Urothelium cell line (cell line): ENCODE measurements around the gene SYCE3.

Experiments used
- DNase-seq: peaks from one replicate; pipeline ENCODE4 v3.0.0; 2011; ENCODE audit warnings: low spot score, mixed read lengths
- FAIRE-seq: peaks from 2 replicates; lab custom pipeline; 2011; peaks lifted over from hg19 to GRCh38; lab: Jason Lieb, UNC

SYCE3 gene

DNA sequence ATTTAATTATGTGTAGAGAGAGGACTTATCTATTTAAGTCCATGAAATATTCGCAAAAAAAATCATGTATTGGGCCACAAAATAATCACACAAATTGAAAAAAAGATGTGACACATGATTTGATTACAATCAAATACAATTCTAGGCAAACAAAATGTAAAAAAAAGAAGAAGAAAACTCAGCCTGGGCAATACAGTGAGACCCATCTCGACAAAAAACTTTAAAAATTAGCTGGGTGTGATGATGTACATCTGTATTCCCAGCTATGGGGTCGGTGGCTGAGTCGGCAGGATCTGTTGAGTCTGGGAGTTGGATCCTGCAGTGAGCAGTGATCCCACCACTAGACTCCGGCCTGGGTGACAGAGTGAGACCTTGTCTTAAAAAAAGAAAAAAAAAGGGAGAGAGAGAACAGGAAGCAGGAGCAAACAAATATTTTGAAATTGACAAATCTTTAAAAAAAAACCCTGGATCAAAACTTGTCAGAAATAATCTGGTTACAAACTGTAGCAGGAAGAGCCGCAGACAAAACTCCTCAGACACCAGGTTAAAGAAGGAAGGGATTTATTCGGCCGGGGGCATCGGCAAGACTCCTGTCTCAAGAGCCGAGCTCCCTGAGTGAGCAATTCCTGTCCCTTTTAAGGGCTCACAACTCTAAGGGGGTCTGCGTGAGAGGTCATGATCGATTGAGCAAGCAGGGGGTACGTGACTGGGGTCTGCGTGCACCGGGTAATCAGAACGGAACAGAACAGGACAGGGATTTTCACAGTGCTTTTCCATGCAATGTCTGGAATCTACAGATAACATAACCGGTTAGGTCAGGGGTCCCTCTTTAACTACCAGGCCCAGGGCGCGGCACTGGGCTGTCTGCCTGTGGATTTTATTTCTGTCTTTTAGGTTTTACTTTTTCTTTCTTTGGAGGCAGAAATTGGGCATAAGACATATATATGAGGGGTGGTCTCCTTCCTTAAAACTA lies 29.6 kb downstream of the SYCE3 start:
- no peak for DNase-seq
- no peak for FAIRE-seq

DNA sequence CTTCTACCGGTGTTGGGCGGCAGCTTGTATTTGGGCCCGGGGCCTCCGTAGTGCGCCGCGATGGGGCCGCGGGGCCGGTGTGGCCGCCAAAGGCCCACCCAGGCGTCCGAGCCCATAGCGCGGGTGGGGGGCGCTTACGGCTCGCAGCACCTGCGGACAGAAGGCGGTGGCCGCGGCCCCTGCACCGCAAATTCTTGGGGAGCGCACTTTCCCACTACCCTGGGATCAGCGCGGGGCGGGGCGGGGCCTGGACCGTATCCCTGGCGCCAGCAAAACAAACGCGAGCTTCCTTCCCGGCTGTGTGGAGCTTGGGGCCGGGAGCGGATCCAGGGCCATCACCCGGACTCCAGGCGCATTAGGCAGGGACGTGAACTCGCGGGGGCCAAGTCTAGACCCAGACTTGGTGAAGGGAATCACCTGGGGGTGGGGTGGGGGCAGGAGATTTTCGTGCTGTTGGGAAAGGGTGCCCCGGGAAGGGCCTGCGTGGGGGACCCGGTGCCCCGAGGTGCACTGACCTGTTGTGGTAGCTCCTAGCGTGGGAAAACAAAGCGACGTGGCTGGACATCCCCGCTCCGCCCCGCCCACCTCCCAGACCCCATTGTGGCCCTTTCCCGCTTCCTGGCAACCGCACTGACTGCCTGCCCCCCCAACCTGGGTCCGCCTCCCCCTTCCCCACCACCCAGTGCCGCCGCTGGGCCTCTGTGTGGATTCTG lies 30.6 kb downstream of the SYCE3 start:
- DNase-seq (no peak), FAIRE-seq (no peak)

DNA sequence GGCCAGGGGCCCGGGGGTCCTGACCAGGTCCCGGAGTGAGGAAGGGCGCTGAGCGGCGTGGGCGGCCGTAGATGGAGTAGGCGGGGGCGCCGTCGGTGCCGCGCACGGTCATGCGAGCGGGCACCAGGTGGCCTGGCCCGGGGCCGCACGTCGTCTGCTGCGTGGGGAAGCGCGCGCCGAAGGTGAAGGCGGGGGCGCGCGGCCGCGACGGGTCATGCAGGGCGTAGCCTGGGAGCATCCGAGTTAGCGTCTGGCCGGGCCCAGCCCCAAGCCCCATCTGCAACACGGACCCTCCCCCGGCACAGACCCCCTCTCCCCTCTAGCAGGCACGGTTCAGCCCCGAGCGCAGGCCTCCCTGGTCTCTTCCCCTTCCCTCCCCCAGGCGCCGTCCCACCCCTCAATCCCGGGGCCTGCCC lies 31.2 kb downstream of the SYCE3 start:
- no peak for FAIRE-seq
- DNase-seq = no peak

DNA sequence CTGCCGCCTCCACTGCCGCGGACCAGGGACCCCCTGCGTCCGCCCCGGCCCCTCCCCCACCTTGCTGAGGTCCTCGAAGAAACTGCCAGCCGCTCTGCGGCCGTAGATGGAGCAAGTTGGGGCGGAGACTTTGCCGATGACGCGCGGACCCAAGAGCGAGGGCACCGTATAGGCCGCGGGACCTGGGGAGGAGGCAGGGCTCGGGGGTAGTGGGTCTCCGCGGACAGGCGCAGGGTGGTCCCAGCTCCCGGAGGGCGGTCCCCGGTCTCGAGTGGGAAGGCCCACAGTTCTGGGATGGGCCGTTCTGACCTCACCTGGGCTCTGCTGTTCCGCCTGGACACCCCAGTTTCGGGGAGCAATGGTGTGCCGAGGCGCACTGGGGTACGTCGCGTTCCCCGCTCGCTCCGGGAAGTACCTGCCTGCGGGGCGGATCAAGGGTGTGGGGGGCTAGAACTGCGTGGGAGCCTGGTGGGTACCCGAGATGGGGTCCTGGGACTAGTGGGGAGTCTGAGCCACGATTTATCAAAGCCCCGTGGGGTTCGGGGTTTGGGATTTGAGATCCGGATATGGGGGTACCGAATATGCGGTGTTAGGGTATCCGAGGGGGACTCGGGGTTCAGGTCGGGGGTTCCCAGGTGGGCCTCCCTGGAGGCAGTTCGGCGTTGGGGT lies 31.7 kb downstream of the SYCE3 start:
- DNase-seq (no peak), FAIRE-seq (no peak)

DNA sequence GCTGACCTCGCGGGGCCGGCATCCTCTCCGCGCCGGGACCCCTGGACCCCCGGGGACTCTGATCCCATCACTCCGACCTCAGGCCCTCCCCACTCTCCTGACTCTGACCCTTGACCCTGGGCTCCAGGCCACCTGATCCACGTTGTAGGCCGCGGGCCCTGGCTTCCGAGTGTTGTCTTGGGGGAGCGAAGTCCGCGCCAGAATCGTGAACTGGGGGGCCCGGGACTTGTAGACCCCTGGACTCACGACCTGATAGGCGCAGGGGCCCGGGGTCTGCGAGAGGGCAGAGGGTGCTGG lies 32.2 kb downstream of the SYCE3 start:
- no peak for DNase-seq
- no peak for FAIRE-seq

DNA sequence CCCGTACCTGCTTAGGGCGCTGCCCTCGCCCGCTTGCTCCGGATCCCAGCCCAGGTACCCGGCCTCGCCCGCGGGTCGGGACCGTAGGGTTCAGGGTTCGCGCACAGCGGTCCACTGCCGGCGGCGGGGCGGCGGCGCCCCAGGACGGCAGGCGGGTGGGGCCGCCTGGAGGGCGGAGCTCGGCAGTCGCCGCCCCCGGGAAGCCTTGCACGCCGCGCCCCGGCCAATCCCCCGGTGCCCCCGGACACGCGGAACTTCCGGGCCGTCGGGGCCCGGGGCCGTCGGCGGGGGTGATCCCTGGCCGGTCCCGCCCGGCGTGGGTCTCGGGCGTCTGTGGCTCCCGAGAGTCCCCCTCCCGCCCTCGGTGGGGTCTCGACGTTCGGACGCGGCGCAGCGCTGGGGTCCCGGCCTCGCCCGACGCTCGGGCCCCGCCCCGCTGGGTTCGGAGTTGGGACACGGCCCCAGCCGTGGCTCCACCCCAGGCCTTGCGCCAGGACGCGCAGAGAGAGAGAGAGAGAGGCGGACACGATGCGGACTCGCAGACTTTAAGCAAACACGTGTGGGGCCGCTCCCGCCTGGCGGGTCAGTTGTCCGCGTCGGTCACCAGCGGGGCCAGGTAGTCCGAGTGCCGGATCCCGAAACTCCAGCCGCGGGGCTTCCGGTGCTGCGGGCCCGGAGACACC lies 32.7 kb downstream of the SYCE3 start, which contains the start of gene TYMP:
TSS of gene TYMP (minus strand) at position 116 of the 683 bp plus-strand sequence. CDS start 303 bp downstream, outside the sequence.
- FAIRE-seq (no peak), DNase-seq (no peak)

DNA sequence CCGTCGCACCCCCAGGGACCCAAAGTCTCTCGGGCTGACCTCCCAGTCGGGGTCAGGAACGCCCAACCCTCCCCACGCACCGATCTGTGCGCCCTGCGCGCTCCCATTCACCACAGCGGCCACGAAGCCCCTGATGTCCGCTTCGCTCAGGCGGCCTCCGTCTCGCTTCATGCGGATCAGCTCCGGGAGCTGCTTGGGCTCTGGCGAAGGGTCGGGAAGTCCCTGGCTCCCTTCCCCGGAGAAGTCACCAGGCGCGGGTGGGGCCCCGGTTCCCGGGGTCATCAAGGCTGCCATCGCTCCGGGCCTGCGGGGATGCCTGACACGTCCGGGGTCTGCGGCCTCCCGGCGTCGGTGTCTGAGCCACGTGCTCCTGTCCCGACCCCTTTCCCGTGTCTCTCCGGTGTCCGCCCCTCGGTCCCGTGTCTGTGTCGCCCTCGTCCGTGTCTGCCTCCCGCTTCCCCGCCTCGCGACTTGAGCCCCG lies 33.3 kb downstream of the SYCE3 start:
- no peak for FAIRE-seq
- no peak for DNase-seq

DNA sequence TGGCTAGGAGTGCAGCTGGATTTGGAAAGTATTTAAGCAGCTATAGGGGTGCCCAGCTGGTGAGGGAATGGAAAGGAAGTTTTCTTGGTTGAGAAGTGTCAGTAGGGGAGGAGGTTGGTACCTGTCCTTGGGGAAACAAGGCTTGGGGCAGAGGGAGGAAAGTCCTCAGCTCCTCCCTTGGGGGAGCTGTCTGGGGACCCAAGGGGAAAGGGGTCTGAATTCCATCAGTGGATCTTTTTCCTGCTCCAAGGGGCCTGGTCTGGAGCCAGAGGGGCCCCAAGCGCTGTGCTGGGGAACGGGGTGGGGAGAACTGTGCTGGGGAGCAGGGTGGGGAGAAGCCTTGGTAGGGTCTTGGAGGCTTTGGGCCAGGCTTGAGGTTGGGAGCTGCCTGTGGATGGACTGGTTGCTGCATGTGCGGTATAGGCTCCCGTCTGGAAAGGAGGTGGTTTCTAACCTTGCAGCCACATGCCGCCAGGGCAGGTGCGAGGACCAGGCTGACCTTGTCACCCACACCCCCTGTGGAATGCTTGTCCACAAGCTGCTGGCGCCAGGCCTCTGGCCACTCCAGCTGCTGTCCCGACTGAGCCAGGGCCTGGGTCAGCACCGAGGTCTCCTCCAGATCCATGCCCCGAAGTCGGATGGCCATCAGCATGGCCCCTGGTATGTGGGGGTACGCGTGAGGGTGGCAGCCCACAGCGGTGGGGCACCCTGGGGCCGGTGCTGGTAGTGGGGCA lies 33.9 kb downstream of the SYCE3 start:
- FAIRE-seq (no peak), DNase-seq (no peak)

DNA sequence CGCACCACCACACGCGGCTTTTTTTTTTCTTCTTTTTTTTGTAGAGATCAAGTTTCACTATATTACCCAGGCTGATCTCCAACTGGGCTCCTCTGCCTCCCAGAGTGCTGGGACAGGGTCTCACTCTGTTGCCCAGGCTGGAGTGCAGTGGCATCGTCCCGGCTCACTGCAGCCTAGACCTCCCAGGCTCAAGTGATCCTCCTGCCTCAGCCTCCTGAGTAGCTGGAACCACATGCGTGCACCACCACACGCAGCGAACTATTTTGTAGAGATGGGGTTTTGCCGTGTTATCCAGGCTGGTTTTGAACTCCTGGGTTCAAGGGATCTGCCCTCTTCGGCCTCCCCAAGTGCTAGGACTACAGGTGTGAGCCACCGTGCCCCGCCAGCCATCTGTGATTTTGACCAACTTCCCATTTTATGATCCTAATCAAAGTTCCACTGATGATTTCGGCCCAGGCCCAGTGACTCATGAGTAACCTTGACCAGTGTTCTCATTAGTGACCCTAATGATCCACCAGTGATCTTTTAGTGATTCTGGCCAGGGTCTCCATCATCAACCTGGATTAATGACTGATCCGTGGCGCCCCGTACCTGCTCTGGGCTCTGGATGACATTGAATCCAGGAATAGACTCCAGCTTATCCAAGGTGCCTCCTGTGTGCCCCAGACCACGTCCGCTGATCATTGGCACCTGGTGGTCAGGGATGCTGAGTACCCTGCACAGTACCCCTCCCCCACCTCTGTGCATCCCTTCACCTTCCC lies 34.6 kb downstream of the SYCE3 start:
- DNase-seq = no peak

DNA sequence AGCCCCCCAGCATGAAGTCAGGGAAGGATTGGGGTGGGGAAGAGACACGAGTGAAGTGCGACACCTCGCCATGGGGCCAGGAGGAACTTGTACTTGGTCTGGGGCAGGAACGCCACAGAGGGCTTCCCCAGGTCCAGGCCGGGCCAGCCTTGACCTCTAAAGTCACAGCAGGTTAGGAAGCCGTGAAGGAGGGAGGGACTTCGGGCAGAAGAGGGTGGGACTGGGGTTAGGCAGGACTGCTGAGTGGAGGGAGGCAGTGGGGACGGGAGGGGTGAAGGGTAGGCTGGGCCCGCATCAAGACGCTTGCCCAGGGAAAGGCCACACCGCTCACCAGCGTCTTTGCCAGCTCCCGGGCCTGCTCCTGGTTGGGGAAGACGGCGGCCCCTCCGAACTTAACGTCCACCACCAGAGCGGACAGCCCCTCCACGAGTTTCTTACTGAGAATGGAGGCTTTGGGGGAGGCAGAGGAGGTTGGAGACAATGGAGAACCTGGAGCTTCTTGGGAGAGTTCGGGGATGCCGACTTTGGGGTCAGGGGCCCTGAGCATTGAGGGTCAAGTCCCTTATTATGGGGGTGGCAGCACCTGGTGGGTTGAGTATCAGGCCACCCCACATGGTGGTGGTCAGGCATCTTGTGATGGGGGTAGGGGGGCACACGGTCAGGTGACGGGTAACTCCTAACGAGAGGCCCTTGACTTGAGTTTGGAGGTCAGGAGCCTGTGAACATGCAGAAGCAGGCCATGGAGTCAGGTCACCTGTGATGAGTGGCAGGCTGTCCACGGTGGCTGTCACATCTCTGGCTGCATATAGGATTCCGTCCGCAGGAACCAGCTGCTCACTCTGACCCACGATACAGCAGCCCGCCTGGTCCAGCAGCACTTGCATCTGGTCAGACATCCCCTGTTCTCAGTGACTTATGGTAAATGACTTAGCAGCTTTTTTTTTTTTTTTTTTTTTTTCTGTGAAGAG lies 35.6 kb downstream of the SYCE3 start:
- DNase-seq (peak; percentile 80), FAIRE-seq (peak; percentile 50)

More for the DNA sequence above, 34.6 kb downstream of the SYCE3 start:
- FAIRE-seq = peak; percentile 59

DNA sequence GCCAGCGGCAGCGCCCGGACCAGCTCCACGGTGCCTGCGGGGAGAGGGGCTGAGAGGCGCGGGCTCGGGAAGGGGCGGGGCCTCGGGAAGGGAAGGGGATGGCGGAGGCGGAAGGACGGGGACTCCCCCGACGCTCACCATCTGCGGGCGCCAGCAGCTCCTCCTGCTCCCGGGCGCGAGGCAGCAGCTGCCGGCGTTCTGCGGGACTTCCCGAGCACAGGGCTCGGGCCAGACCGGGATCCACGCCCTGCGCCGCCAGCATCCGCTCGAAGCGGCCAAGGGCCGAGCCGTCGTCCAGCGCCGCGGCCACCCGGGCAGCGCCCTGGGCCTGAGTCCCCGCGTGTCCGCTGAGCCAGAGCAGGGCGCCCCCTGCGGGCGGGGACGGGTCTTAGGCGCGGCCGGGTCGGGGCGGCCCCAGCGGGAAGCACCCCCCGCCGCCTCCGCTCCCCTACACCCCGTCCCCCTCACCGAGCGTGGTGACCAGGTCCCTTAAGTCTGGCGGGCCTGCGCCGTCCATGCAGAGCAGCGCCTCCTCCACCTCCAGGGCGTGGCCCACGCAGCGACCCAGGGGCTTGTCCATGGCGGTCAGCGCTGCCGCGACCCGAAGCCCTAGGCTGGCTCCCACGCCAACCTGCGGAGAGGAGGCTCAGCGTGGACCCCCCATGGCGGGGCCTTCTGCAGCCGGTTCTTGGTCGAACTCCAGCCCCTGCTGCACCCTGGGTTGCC lies 36.4 kb downstream of the SYCE3 start:
- FAIRE-seq (peak; percentile 76), DNase-seq (peak; percentile 87)

DNA sequence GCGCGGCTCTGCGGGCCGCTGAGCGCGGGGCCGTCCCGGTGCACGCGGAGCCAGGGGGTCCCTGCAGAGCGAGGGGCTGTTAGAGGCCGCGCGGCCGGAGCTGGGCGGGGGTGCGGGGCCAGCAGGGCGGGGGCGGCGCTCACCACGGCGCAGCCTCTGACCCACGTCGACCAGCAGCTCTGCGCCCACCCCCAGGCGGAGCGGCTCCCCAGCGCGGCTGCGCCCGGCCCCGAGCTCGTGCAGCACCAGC lies 36.9 kb downstream of the SYCE3 start:
- no peak for FAIRE-seq

DNA sequence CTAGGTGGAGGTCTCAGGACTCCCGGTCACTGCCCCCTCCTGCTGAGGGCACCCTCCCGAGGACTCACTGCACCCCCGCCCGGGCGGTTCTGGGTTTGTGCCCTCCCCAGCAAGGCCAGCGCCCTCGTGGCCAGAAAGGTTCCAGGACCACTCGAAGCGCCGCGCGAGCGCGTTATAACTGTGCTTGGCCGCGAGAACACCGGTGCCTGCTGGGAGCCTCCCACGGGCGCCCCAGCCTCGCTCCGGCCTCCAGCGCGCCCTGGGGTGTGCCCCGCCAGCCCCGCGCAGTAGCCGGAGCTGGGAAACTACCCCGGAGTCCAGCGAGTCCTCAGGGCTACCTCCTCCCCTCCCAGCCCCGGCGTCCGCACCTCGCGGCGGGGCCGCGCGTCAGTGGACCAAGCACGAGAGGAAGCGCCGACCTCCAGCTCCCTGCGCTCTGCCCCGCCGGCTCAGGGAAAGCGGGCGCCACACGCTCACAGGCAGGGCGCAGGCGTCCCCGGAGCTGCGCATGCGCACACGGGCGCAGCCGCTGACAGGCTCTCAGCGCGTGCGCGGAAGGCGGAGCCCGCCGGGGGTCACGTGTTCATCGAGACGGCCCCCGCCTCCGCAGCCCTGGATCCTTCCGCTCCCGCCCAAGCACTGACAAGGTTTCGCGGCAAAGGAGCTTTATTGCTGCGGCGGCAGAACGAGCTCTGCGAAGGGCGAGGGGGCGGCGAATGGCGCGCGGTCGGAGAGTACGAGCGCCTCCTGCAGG lies 37.4 kb downstream of the SYCE3 start, which contains the start of gene SCO2:
TSS of gene SCO2 (minus strand) at position 495 of the 754 bp plus-strand sequence. CDS start 1,187 bp downstream, outside the sequence.
- FAIRE-seq = peak; percentile 81

More for the DNA sequence above, 36.9 kb downstream of the SYCE3 start:
- no peak for DNase-seq

DNA sequence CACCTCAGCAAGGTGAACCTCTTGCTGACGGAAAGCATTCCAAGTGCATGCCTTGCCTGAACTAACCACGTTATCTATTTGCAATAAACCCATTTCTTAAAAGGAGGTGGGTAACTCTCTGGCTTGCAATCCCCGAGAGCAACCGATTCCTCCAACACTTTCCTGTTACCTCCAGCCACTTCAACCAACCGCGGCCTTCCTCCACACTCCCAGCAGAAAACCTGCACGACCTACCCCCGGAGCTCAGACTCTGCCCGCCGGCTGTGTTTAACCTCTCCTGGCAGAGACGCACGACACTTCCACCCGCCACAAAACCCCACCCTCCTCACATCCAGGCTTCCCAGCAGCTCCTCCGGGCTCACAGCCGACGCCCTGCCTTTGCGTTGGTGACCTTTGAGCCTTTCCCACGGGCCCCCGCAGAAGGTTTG lies 38.0 kb downstream of the SYCE3 start:
- FAIRE-seq (peak; percentile 71), DNase-seq (no peak)

More for the DNA sequence above, 37.4 kb downstream of the SYCE3 start, which contains the start of gene SCO2:
- DNase-seq = peak; percentile 99

DNA sequence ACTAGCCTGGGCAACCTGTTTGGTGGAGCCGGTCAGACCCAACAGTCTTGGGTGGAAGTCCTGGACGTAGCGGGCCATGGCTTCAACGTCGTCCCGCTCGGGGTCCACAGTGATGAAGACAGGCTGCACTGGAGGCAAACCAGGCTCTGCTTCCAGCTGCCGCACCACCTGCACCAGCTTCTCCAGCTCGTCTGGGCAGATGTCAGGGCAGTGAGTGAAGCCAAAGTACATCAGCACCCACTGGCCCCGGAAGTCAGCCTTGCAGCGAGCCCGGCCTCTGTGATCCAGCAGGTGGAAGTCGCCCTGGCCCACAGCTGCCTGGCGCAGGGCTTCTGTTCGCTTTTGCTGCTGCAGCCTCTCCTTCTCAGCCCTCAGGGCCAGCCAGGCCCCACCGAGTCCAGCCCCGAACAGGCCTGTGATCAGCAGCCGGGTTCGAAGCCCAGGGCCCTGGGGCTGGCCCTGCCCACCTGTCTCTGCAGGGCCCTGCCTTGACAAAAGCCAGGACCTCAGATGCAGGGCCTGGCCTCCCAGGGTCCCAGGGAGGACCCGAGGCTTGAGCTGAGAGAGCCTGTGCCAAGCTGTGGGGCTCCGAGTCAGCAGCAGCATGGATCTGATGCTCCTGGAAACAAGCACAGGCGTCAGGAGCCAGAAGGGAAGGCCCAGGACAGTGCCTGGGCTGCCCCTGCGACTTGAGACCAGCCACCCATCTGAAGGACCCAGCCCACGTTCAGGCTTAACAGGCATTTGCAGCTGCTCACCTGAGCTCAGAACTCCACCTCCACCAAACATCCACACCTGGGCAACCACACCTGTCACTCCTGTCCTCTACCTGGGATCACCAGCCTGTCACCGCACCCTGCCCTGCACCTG lies 38.7 kb downstream of the SYCE3 start:
- FAIRE-seq (no peak), DNase-seq (no peak)

DNA sequence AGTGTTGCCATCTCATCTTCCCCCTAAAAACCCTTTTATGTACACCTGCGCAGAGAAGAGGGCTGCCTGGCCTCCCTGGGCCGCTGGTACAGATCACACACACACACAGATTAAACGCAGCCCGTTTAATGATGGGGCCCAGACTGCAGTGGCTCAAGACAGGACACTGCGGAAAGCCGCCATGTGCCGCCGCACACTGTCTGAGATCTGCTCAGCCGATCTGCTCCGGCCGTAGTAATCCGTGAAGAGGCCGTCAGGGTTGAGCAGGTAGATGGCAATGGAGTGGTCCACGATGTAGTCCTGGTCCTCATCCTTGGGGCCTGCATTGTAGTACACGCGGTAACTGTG lies 39.3 kb downstream of the SYCE3 start:
- no peak for DNase-seq
- FAIRE-seq = no peak
